Measurements from ENCODE around the gene ENOX2.

GRCh38 chrX:130786030-130786429 is 117.0 kb downstream of the ENOX2 start:
- no peak for TF ChIP-seq CTCF (IDR thresholded peaks at IDR 0.05)
- no peak for TF ChIP-seq EP300 (IDR thresholded peaks at IDR 0.05)

Measured in gastroesophageal sphincter (tissue), 3 donors.